Hematopoietic multipotent progenitor cell treated with erythropoietin and hydrocortisone succinate and interleukin-3 and kit ligand, for 15 days (in vitro differentiated cells): ENCODE results near the gene RARS2.
A peak's percentile ranks its signal among the peaks of the same experiment; 100 is the strongest.
"Not testable (repeated sequence)": the region's sequence is repeated elsewhere in the genome, so short reads cannot be mapped to it uniquely, and the experiment has no call there.

Experiments
- DNase-seq: peaks from one replicate; pipeline ENCODE4 v3.0.0-alpha.2; 2015; ENCODE audit warnings: low spot score

The RARS2 gene, protein sequence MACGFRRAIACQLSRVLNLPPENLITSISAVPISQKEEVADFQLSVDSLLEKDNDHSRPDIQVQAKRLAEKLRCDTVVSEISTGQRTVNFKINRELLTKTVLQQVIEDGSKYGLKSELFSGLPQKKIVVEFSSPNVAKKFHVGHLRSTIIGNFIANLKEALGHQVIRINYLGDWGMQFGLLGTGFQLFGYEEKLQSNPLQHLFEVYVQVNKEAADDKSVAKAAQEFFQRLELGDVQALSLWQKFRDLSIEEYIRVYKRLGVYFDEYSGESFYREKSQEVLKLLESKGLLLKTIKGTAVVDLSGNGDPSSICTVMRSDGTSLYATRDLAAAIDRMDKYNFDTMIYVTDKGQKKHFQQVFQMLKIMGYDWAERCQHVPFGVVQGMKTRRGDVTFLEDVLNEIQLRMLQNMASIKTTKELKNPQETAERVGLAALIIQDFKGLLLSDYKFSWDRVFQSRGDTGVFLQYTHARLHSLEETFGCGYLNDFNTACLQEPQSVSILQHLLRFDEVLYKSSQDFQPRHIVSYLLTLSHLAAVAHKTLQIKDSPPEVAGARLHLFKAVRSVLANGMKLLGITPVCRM

DNA sequence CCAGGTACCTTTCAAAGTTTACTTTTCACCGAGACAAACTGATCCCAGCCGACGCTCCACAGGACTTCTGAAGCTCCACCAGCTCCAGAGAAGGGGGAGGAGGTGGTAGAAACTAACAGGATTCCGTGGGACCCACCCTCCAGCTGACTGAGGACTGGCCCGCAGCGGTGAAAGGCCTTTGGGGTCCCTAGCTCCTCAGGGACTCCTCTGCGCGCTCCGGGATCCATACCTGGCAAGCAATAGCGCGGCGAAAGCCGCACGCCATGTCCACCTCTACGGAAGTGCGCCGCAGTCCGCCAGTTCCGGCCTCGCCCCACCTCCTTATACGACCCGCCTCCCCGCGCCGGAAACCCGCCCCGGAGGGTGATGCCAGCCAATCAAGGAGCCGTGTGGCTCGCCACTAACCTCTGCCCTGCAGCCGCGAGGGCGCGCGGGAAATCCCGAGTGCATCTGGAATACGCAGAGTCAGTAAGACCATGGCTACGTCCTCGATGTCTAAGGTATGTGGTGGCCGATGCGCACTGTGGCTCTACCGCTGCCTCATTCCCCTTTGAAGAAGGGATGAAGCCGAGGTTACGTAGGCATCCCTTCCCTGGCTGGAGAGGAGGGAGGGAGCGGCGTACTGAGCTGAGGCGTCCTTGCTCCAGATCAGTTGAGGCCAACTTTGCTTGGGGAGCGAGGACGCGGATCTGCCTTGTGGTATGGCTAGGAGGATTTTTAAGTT is at the start of gene RARS2, which contains the start of gene ORC3:
TSS of gene RARS2 (minus strand) at position 295 of the 724 bp plus-strand sequence. CDS start at position 265, 30 bp downstream.
TSS of gene ORC3 (plus strand) at position 443 of the 724 bp plus-strand sequence. CDS start at position 477, 34 bp downstream.
- DNase-seq, result peak; percentile 94

DNA sequence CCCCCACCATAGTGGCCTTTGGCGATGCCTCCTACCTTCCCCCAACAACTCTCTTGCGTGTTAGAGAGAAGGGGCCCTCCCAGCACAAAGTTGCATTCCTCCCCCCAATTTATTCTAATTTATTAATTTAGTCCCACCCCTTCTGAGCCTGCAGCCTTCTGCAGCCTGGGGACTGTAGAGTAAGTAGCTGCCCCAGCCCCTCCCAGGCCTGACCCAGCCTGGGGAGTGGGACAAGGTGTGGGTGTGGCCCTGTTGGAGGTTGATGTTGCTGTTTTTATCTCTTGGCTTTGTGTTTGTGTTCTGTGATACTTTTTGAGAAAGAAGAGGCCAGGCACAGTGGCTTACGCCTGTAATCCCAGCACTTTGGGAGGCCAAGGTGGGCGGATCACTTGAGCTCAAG is 49.6 kb upstream of the RARS2 start:
- no peak for DNase-seq

DNA sequence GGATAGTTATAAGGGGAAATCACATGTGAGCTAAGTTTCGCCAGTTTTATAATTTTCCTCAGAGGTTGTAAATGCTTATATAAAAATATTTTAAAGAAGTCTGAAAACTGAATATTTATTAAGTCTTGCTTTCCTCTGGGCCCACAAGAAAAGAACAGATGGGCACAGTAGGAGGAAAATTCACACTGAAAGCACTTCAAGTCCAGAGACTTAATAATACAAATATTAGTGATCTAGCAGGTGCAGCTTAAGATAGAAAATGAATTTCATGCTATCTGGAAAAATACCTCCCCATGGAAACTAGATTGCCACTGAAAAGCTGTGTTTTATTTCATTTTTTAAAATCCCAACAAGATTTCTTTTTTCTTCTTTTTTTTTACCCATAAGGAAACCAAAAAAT is 47.3 kb upstream of the RARS2 start:
- no peak for DNase-seq

DNA sequence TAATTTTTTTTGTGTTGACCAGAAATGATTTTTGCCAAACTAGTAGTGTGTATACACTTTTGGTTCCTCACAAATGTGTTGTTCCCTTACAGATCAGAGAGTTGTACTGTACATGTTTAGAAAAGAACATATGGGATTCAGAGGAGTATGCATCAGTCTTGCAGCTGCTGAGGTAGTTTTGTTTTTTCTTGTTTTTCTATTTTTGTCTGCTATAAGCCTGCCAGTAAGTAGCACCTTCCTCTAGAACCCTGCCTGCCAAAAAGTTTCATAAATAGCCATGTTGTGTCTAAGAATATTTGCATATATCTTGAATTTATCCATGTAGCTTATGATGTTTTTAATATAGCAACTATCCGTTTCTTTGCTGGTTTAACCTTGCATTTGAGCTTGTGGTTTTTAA is 46.5 kb upstream of the RARS2 start:
- no peak for DNase-seq

DNA sequence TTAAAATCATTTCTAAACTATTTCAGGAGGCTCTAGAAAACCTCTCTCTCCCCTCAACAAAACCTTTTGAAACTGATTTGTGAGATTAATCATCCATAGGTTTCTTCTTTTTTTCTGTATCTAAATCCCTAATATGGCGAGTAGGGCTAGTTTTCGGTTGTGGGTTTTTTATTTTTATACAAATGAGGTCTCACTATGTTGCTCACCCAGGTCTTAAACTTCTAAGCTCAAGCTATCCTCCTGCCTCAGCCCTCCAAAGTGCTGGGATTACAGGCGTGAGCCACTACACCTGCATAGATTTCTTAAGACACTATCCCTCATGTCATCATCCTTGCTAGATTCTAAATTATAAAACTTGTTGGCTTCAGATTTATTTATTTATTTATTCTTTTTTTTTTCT is 44.1 kb upstream of the RARS2 start:
- DNase-seq, result no peak

DNA sequence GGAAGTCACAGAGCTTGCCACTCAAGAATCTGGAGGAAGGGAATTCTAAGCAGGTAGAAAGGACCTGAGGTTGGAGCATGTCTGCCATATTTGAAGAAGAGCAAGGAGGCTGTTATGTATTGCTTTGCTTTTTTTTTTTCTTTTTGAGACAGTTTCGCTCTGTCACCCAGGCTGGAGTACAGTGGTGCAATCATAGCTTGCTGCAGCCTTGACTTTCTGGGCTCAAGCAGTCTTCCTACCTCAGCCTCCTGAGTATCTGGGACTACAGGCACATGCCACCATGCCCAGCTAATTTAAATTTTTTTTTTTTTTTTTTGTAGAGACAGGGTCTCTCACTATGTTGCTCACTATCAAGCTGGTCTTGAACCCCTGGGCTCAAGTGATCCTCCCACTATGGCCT is 41.0 kb upstream of the RARS2 start:
- DNase-seq, result no peak

DNA sequence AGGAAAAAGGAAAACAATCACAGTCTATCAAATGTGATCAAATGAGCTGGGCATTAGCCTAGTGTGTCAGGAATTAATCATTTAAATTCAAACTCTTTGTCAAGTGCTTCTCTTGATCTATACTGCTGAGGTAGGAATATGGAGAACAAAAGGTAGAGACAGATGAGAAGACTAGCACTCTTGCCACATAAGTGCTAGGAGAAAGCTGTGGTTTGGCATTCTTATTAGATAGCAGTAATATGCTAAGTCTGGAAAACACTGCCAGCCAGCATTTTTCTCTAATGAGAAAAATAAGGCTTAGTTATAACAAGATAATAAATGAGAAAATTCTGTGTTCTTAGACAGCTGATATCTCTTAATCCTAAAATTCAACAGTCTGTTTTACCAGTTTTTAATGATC is 39.1 kb upstream of the RARS2 start:
- DNase-seq, result no peak

DNA sequence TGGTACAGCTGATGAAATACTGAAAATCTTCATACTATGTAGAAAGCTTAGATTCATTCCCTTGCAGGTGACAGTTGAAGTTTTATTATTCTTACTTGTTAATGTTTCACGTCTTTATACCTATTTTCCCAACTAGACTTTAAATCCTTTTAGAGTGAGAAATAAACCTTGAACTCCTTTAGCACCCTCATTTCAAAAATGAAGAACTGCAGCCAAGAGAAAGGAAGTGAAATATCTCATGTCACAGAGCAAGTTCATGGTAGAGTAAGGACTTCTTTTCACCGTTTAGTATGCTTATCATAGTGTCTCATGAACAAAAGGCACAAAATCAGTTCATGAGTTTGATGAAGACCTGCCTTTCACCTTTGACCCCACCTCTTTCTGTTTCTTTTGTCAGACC is 38.6 kb upstream of the RARS2 start:
- DNase-seq, result no peak

DNA sequence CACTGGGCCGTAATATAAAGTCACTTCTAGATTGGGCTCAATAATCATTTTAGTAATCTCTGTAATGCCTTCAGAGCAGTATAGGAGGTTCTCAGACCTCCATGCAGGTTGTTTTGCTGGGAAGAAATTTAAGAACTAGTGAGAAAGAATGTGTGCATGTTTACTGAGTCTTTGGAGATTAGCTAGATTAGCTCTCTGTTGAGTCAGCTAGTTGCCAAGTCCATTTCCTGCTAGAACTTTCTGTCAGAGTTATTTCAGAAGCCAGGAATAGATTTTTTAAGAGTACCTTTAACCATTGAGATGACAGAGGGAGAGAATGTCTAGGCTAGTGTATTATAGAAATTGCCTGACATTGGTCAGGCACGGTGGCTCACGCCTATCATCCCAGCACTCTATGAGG is 33.5 kb upstream of the RARS2 start:
- no peak for DNase-seq

DNA sequence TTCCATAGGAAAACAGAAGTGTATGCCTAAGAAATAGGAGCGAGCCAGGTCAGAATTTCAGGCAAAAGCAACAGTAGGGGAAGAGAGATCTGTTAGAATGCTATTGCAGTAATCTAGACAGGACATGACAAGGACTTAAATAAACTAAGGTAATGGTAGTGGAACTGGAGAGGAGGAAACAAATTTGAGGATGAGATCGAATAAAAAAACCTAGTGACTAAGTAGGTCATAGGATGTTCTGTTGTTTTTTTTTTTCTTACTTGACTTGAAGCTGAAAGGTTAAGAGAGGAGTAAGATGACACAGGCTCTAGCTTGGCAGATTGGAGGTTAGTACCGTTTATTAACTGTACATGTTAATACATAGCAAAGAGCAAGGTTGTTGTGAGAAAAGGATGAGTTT is 28.7 kb upstream of the RARS2 start:
- no peak for DNase-seq

DNA sequence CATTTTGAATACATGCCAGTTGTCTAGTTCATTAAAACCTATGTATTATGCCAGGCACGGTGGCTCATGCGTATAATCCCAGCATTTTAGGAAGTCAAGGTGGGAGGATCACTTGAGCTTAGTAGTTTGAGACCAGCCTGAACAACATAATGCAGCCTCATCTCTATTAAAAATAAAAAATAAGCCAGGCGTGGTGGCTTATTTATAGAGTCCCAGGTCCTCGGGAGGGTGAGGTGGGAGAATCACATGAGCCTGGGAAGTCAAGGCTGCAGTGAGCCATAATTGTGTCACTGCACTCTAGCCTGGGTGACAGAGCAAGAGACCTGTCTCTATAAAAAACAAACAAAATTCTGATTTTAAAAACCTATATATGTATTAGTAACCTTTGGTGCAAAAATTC is 27.6 kb upstream of the RARS2 start:
- no peak for DNase-seq

DNA sequence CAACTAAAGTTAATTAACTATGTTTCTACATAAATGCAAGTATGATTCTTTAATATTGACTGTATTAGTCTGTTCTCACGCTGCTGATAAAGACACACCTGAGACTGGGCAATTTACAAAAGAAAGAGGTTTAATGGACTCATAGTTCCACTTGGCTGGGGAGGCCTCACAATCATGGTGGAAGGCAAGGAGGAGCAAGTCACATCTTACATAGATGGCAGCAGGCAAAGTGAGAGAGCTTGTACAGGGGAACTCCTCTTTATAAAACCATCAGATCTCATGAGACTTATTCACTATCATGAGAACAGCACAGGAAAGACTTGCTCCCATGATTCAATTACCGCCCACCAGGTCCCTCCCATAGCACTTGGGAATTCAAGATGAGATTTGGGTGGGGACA is 23.2 kb upstream of the RARS2 start:
- not testable (repeated sequence) for DNase-seq

DNA sequence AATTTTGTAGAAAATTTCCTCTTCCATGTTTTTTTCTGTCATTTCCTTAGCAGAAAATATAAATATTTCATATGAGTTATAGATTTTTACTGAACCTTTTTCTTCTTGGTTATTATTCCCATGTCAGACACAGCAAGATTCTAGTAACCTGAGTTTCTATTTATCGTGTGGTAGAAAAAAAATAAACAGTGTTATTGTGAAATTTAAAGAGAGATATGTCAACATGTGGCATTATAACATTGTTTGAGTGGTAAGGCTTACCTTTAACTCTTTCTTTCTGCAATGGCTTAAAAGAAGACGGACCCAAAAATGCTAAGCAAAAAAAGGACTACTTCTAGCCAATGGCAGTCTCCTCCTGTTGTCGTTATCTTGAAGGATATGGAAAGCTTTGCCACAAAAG is 19.0 kb upstream of the RARS2 start:
- no peak for DNase-seq

DNA sequence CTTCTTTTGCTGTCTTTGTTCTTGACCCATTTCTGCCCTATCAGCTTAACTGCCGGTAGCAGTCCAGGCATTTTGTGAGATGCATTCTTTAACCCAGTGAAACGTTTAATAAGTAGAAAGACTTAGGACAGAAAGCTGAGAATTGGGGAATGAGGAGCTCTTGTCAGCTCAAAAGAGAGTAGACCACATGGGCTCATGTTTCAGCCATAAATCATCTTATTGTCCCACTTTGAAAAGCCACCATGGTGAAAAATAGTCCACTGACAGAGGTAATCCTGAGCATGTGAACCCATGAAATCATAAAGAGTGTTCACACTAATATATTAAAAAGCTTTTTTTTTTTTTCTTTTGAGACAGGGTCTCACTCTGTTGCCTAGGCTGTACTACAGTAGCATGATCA is 16.4 kb upstream of the RARS2 start:
- DNase-seq, result no peak

DNA sequence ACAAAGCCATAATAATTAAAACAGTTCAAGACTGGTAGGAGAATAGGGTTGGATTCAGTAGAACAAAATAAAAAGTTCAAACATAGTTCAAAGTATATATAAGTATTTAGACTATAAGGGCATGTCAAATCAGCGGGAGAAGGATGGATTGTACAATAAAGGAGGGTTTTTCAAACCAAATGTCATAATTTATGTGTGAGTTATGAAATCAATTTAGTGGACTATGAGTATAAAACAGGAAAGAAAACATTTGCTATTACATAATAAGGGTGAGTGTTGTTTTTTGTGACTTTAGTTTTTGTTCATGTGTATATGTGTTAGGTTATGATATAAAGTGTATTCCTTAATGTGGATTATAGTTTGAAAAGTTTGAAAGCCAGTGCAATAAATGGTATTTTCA is 10.8 kb upstream of the RARS2 start:
- no peak for DNase-seq

DNA sequence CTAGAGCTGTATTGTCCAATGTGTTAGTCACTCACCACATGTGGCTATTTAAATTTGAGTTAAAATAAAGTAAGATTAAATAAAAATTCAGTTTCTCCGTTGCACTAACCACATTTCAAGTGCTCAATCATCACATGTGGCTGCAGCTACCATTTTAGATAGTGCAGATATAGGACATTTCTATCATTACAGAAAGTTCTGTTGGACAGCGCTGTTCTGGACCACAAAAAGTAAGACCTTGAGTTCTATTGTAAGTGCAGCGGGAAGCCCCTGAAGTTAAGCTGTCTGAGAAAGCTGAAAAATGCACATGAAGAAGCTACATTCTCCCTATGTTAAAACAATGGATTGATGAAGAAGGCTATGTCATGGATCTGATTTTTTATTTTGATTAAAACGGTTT is 1.2 kb upstream of the RARS2 start:
- no peak for DNase-seq

DNA sequence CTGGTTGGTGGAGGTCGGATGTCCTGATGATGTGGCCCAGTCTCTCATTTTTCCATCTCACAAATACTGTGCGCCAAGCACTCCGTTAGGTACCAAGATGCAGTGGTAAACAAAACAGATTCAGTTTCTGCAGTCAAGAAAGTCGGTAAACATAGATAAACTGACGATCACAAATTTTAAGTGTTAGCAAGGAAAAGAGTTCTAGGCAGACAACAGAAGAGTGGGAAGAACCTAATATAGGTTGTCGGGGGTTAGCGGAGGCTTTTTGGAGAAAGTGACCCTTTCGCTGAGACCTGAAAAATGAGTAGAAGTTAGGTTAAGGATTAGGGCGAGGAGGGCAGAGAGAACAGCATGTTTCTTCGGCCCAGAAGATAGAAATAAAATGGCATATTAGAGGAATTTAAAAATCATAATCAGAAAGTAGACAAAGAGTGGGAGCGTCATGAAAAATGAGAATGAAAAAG is 662 bp upstream of the RARS2 start:
- no peak for DNase-seq

DNA sequence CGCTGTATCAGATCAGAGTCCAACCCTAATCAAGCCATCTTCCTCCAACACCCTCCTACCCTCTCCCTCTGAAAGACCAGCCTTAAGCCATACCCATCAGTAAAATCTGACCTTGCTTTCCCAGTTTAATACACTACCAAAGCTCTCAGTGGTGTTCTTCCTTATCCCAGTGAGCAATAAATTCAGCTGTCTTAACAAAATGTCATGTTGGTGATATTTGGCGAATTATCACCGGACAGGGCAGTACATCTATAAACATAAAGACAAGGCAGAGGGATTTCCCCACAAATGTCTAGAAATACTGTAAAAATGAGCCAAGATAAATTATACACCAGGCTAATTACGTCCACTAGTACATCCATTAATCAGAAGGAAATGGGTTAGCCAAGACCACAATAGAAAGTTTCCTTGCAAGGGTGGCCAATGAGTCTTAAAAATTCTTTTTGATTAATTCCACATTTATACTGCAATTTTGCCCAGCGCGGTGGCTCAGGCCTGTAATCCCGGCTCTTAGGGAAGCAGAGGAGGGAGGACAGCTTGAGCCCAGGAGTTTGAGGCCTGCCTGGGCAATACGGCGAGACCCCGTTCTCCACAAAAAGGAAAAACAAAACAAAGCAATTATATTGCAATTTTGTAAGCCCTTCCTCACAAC is 905 bp downstream of the RARS2 start:
- no peak for DNase-seq

DNA sequence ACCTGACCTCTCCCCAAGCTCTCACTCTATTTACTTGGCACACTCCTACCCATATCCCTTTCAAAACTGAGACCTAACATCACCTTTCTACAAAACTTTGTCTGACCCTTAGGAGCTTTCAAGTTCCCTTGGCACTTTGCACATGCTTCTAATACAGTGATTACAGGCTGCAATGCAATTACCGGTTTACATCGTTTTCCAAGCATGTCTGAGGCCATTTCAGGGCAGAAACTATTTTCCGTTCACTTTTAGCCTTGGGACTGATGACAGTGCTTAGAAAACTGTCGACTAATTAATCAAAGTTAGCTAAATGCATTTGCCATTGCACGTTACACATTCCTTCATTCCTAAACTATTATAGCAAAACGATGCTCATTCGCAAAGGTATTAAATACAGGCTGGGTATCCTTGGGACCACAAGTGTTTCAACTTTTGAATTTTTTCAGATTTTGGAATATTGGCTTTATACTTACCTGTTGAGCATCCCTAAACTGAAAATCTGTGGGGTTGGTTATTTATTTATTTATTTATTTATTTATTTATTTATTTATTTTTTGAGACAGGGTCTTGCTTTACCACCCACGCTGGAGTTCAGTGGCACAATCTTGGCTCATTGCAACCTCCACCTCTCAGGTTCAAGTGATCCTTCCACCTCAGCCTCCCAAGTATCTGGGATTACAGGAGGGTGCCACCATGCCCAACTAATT is 3.3 kb downstream of the RARS2 start:
- DNase-seq, result no peak

DNA sequence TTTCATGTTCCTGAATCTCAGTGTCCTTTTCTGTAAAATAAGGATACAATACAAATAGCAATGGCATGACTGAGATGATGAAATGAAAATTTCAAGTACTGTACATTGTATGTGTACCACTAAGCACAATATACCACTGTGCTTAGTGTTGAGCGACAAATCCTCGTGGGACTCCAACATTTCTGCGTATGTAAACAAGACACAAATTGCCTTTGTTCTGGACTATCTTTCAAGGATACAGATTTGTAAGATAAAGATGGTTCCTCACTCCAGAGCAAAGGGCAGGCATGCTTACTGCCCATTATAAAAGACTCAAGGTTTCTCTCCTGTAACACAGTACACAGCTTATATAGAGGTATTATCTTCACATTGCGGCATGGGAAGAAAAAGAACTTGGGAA is 6.0 kb downstream of the RARS2 start:
- DNase-seq, result no peak

DNA sequence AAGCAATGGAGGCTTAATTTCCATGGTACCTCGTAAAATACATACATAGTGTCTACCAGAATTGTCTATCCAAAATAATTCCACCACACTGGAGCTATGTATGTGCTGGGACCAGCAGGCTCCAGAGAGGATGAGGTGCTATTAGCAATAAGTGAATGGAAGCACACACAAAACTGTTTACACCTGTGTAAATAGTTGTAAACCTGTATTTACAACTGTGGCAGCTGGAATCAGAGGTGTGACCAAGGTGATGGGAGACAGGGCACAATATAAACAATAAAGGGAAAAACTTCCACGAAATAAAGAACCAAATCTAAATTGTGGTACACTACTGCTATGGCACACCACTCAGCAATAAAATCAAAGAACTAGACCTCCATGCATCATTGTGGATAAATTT is 14.4 kb downstream of the RARS2 start:
- no peak for DNase-seq

DNA sequence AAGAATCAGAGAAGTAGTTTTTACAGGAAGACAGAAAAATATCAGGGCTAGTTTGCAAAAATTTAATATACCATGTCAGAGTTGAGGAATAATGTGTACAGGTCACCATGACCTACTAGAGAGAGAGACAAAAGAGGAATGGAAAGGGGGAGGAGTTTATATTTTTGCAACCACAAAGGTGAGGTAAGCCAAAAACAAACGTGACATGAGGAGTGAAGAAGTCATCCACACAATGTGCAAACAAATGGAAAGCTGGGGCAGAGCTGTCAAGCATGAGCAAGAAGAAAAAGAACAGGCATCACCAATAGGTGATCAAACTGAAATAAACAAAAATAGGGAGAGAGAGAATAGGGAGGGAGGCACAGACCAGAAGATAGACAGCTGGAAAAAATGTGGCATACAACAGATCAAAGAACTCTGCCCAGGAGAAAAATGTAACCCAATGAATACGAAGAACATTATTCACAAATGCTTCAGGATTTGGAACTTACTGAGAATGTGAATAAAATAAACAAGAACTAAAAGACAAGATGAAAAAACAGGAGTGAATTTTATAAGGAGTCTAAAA is 15.5 kb downstream of the RARS2 start:
- no peak for DNase-seq
